DOHH2 (cell line): ENCODE results near the gene HSF5.

Source experiments
- EZH2phosphoT487 ChIP-seq: fragments of 200-600 bp; sonication (generic); IDR thresholded peaks from 2 replicates; pipeline ENCODE4 v1.6.1; 2017; ENCODE audit warnings: borderline replicate concordance, mild to moderate bottlenecking, antibody characterized with exemption, low read length, moderate library complexity, mixed read lengths
- TF ChIP-seq, protein P1 (sequence below): fragments of 200-600 bp; sonication (generic); IDR thresholded peaks from one replicate; pipeline ENCODE4 v1.5.1; 2014; ENCODE audit warnings: antibody characterized with exemption, mild to moderate bottlenecking, low read depth, low read length; ENCODE audit not compliant: poor library complexity, severe bottlenecking

- TF ChIP-seq, protein P1, sequence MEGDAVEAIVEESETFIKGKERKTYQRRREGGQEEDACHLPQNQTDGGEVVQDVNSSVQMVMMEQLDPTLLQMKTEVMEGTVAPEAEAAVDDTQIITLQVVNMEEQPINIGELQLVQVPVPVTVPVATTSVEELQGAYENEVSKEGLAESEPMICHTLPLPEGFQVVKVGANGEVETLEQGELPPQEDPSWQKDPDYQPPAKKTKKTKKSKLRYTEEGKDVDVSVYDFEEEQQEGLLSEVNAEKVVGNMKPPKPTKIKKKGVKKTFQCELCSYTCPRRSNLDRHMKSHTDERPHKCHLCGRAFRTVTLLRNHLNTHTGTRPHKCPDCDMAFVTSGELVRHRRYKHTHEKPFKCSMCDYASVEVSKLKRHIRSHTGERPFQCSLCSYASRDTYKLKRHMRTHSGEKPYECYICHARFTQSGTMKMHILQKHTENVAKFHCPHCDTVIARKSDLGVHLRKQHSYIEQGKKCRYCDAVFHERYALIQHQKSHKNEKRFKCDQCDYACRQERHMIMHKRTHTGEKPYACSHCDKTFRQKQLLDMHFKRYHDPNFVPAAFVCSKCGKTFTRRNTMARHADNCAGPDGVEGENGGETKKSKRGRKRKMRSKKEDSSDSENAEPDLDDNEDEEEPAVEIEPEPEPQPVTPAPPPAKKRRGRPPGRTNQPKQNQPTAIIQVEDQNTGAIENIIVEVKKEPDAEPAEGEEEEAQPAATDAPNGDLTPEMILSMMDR: no peak
- no peak for TF ChIP-seq EZH2phosphoT487
Observed at GRCh38 chr17:58382108-58382871, 105.9 kb downstream of the HSF5 start.
